Mucosa of stomach (tissue), 1 donor: Measurements from ENCODE around the gene EPB41L4B.
"Not testable (repeated sequence)": the region's sequence is repeated elsewhere in the genome, so short reads cannot be mapped to it uniquely, and the experiment has no call there.

Source experiments
- H3K27me3 ChIP-seq: one replicate; pipeline ENCODE4 v1.7.0; 2013; ENCODE audit warnings: mild to moderate bottlenecking, low read length; ENCODE audit not compliant: control insufficient read depth, insufficient read depth
- H3K36me3 ChIP-seq: one replicate; pipeline ENCODE4 v1.7.0; 2013; ENCODE audit warnings: low read length; ENCODE audit not compliant: control insufficient read depth, insufficient read depth
- H3K4me1 ChIP-seq: one replicate; pipeline ENCODE4 v1.7.0; 2013; ENCODE audit warnings: mild to moderate bottlenecking, low read length; ENCODE audit not compliant: control insufficient read depth, insufficient read depth
- H3K4me3 ChIP-seq: one replicate; pipeline ENCODE4 v1.7.0; 2013; ENCODE audit warnings: low read length
- H3K9ac ChIP-seq: one replicate; pipeline ENCODE4 v1.7.0; 2013; ENCODE audit warnings: mild to moderate bottlenecking, low read length, moderate library complexity
- H3K9me3 ChIP-seq: one replicate; pipeline ENCODE4 v1.7.0; 2013; ENCODE audit warnings: mild to moderate bottlenecking, low read length, moderate library complexity; ENCODE audit not compliant: control insufficient read depth
- donor health status: Pancreatic carcinoma.

EPB41L4B gene

DNA sequence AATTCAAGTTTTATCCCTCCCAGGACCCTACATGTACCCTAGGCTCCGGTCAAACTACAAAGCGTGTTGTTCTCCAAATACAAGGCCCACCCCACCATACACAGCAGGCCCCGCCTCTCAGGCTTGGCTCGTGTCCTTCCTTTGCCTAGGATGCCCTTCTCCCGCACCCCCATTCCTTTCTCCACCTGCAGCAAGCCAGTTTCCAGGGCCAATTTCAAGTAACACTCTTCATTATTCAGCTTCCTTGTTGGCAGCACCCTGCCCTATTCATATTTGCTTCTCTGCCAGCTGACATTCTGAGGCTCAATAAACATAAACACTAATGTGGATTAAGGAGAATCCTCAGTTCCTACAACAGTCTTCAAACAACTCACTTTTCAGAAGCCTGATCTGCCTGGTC, 31.7 kb downstream of the EPB41L4B start:
- no peaks in the 10 kb centered on the region for H3K9me3 ChIP-seq
- no peak overlapping the region for H3K9ac ChIP-seq
- H3K4me3 ChIP-seq: no peak overlapping the region
- peaks cover 26% of the 10 kb centered on the region for H3K4me1 ChIP-seq
- no peaks in the 10 kb centered on the region for H3K27me3 ChIP-seq
- no peaks in the 10 kb centered on the region for H3K36me3 ChIP-seq

- Histone ChIP-seq H3K36me3 (no peaks in the 10 kb centered on the region), H3K9me3 (no peaks in the 10 kb centered on the region), H3K4me1 (peaks cover 26% of the 10 kb centered on the region), H3K9ac (no peak overlapping the region), H3K4me3 (no peak overlapping the region), H3K27me3 (no peaks in the 10 kb centered on the region)
These were observed 33.9 kb downstream of the EPB41L4B start for GRCh38 chr9:109286981-109287380.

DNA sequence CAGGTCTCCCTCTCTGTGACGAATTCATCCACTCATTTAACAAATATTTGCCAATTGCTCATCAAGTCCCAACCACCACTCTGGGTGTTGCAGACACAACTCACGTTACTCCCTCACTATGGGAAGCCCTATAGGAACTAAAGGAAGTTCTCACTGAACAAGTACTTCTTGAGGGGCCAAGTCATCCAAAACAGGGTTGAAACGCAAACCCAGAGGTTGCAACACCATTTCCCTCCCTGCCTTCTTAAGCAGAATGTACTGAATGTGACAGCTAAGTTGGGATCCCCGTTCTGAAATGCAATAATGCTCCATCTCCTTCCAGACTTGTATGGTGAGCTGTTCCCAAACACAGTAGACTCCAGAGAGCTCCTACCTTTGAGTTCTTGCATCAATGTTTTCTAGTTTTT, 34.3 kb downstream of the EPB41L4B start:
- Histone ChIP-seq H3K4me1 (peaks cover 26% of the 10 kb centered on the region), H3K9ac (no peak overlapping the region), H3K36me3 (no peaks in the 10 kb centered on the region), H3K27me3 (no peaks in the 10 kb centered on the region), H3K9me3 (no peaks in the 10 kb centered on the region), H3K4me3 (no peak overlapping the region)

DNA sequence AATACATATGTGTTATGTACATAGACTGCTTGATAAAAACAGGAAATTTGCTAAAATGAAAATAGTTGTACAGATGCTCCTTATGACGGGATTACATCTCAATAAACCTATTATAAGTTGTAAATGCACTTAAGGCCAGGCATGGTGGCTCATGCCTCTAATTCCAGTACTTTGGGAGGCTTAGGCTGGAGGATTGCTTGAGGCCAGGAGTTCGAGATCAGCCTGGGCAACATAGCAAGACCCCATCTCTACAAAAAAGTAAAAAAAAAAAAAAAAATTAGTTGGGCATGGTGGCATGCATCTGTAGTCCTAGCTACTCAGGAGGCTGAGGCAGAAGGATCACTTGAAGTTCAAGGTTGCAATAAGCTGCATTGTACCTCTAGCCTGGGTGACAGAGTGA, 37.2 kb downstream of the EPB41L4B start:
- not testable (repeated sequence) for H3K9ac ChIP-seq, H3K9me3 ChIP-seq, H3K4me3 ChIP-seq, H3K27me3 ChIP-seq, H3K36me3 ChIP-seq
- H3K4me1 ChIP-seq: peaks cover 12% of the 10 kb centered on the region

DNA sequence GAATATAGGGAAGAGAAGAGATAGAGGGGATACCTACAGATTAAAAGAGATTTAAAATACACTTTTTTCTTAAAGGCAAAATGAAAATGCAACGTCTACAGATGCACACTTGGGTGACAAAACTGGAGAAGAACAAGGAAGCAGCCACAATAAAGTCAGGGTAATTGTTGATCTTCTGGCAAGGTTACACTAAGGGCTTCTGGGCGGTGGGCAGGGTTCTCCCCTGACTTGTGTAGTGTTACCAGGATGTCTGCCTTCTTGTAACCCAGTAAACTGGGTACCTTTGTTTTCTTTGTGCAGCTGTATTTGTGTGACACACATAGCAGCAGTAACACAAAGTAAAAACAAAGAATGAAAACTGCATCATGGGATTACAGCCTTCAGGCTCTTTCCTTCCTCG, 37.8 kb downstream of the EPB41L4B start:
- no peaks in the 10 kb centered on the region for H3K9me3 ChIP-seq
- no peaks in the 10 kb centered on the region for H3K36me3 ChIP-seq
- no peak overlapping the region for H3K4me3 ChIP-seq
- H3K27me3 ChIP-seq: no peaks in the 10 kb centered on the region
- H3K9ac ChIP-seq: no peak overlapping the region
- H3K4me1 ChIP-seq: peaks cover 12% of the 10 kb centered on the region

DNA sequence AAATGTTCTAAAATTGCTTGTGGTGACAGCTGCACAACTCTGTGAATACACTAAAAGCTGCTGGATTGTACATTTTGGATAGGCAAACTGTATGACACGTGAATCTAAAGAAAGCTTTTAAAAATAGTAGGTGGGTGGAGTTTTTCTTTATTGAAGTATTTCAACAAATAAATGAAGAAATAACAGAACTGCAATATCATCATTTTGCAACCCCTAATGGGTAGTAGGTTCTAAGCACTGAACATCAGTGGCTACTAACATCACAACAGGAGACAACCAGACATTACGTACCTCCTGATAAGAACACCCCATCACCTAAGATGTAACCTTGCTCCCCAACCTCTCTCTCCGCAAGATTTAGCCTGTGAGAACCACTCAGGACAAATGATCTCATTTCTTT, 38.6 kb downstream of the EPB41L4B start:
- Histone ChIP-seq H3K27me3 (no peaks in the 10 kb centered on the region), H3K9me3 (no peaks in the 10 kb centered on the region), H3K4me3 (no peak overlapping the region), H3K36me3 (no peaks in the 10 kb centered on the region), H3K4me1 (peaks cover 14% of the 10 kb centered on the region), H3K9ac (no peak overlapping the region)

- Histone ChIP-seq H3K4me1 (peaks cover 10% of the 10 kb centered on the region), H3K9me3 (no peaks in the 10 kb centered on the region), H3K4me3 (no peak overlapping the region), H3K36me3 (no peaks in the 10 kb centered on the region), H3K27me3 (no peaks in the 10 kb centered on the region), H3K9ac (no peak overlapping the region)
These were observed 39.3 kb downstream of the EPB41L4B start for GRCh38 chr9:109281518-109281917.

GRCh38 chr9:109278848-109279247, 42.0 kb downstream of the EPB41L4B start:
- Histone ChIP-seq H3K36me3 (no peaks in the 10 kb centered on the region), H3K9ac (no peak overlapping the region), H3K4me1 (peaks cover 25% of the 10 kb centered on the region), H3K9me3 (no peaks in the 10 kb centered on the region), H3K27me3 (no peaks in the 10 kb centered on the region), H3K4me3 (no peak overlapping the region)

- Histone ChIP-seq H3K4me3 (no peak overlapping the region), H3K9me3 (no peaks in the 10 kb centered on the region), H3K9ac (no peak overlapping the region), H3K4me1 (peaks cover 30% of the 10 kb centered on the region), H3K36me3 (no peaks in the 10 kb centered on the region), H3K27me3 (no peaks in the 10 kb centered on the region)
These were observed 42.6 kb downstream of the EPB41L4B start for GRCh38 chr9:109278216-109278615.

DNA sequence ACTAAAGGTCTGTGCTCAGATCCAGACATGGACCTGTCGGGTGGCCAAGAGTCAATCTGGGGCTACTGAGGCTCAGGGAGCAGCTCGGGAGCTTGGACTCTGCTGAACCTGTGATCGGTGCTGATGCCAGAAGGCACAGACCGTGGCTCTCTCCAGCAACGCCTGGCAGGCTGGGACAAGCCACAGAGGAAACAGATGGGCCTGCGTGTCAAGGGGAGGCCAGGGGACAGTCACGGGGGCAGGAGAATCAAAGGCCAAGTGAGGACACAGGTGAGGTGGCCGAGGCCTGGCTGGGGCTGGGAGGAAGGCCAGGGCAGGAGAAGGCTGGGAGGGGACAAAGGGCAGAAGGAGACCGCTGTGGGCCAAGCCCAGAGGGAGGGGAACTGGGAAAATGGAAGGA, 43.4 kb downstream of the EPB41L4B start:
- no peak overlapping the region for H3K4me3 ChIP-seq
- H3K9ac ChIP-seq: no peak overlapping the region
- H3K4me1 ChIP-seq: peaks cover 35% of the 10 kb centered on the region
- no peaks in the 10 kb centered on the region for H3K9me3 ChIP-seq
- no peaks in the 10 kb centered on the region for H3K27me3 ChIP-seq
- H3K36me3 ChIP-seq: no peaks in the 10 kb centered on the region

GRCh38 chr9:109276469-109277440, 44.1 kb downstream of the EPB41L4B start:
- Histone ChIP-seq H3K4me3 (no peak overlapping the region), H3K4me1 (peaks cover 38% of the 10 kb centered on the region), H3K9ac (no peak overlapping the region), H3K36me3 (no peaks in the 10 kb centered on the region), H3K9me3 (no peaks in the 10 kb centered on the region), H3K27me3 (no peaks in the 10 kb centered on the region)

DNA sequence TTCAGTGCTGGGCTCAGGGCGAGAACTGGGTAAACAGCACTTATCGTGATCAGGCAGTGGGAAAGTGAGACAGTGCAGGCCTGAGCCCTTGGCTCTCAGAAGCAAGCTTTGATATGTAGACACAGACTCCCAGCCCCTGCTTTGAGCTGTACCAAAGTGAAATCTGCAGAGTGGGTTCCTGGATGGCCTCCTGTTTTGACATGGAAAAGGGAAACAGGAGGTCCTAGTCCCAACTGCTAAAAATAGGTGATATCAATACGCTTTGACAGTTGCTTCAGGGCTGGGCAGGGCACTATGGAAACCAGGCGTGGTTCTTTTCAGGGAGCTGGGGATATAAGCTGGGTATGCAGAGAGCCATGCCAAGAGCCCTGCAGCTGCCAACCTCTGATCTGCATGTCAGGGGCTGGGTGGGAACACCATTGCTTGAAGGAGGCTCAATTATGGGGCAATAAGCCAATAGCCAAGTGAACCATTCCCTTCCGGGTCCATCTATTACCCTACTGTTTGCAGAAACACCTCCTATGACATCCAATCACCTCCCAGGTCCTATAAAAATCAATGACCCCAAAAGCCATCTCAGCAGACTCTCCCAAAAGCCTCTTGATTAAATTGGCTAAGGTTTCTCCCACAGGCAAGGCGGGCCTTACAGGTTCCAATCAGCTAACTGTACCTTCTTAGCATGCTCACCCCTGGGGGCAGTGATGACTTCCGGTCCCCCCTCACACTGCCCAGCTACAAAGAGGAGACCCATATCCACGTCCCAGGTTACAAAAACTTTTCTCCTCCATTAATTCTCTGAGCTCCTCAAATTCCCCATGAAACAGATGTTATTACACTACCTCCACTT, 45.8 kb downstream of the EPB41L4B start:
- Histone ChIP-seq H3K9ac (no peak overlapping the region), H3K4me3 (no peak overlapping the region), H3K4me1 (peaks cover 38% of the 10 kb centered on the region), H3K27me3 (no peaks in the 10 kb centered on the region), H3K9me3 (no peaks in the 10 kb centered on the region), H3K36me3 (no peaks in the 10 kb centered on the region)
